ENCODE results near the gene IMPA2. TPM values are rescaled to one million over a fixed set of nuclear protein-coding genes. Genes with fewer than 3 reads are reported as not detected.

IMPA2 gene
- total and polyA plus RNA-seq, 2 of the 8 experiments (the other 6 are each of a cell fraction or from before 2014, with no cell fraction given) = 102 to 140 TPM

DNA sequence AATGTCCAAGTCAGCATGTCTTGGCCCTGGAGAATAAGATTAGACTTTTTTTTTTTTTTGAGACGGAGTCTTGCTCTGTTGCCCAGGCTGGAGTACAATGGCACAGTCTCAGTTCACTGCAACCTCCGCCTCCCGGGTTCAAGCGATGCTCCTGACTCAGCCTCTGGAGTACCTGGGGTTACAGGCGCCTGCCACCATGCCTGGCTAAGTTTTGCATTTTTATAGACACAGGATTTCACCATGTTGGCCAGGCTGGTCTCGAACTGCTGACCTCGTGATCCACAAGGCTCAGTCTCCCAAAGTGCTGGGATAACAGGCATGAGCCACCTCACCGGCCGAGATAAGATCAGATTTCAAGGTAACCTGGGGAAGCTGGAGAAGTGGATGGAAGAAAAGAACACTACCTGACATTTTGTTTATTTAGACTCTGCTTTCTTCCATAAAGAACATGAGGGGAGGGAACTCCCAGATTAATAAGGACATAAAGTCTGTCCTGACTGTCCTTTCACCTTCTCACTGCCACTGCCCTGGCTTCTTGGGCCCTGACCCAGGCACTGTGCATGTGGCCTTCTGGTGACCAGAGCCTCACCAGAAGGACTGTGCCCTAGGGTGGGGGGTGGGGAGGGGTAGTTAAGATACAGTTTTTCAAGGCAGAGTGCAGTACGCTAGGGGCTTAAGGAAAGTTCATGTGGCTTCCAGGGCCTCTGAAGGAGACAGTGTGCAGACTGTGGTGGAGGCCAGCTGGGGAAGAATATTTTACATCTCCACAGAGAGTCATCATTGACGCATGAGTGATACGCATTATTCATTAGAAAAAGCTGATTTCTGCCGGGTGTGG lies 4.8 kb upstream of the IMPA2 start (continued):
- TF ChIP-seq POU5F1 (IDR thresholded peaks at IDR 0.05; ENCODE audit: low read depth, low read length) (no peak), CEBPB (IDR thresholded peaks at IDR 0.05; ENCODE audit: low read depth, low read length) (no peak), FOSL1 (IDR thresholded peaks at IDR 0.05; ENCODE audit: insufficient read depth, low read depth, low read length) (no peak), CBX5 (IDR thresholded peaks at IDR 0.05; ENCODE audit: low read depth, low read length) (no peak), KDM5A (IDR thresholded peaks at IDR 0.05; ENCODE audit: low read length) (no peak)
- TF ChIP-seq, protein P1, sequence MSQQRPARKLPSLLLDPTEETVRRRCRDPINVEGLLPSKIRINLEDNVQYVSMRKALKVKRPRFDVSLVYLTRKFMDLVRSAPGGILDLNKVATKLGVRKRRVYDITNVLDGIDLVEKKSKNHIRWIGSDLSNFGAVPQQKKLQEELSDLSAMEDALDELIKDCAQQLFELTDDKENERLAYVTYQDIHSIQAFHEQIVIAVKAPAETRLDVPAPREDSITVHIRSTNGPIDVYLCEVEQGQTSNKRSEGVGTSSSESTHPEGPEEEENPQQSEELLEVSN (IDR thresholded peaks at IDR 0.05) = no peak
- TF ChIP-seq, protein P2, sequence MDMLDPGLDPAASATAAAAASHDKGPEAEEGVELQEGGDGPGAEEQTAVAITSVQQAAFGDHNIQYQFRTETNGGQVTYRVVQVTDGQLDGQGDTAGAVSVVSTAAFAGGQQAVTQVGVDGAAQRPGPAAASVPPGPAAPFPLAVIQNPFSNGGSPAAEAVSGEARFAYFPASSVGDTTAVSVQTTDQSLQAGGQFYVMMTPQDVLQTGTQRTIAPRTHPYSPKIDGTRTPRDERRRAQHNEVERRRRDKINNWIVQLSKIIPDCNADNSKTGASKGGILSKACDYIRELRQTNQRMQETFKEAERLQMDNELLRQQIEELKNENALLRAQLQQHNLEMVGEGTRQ (IDR thresholded peaks at IDR 0.05; ENCODE audit: low read length) = no peak

All from H1 (cell line).